ENCODE measurements around the gene SYNGAP1. TPM values are rescaled to one million over a fixed set of nuclear protein-coding genes. Genes with fewer than 3 reads are reported as not detected.

Gene SYNGAP1
- total and polyA plus RNA-seq, 9 of the 15 experiments (the other 6 are each of a cell fraction or from before 2014, with no cell fraction given), result 0.01 to 22.8 (median 3.2) TPM

DNA sequence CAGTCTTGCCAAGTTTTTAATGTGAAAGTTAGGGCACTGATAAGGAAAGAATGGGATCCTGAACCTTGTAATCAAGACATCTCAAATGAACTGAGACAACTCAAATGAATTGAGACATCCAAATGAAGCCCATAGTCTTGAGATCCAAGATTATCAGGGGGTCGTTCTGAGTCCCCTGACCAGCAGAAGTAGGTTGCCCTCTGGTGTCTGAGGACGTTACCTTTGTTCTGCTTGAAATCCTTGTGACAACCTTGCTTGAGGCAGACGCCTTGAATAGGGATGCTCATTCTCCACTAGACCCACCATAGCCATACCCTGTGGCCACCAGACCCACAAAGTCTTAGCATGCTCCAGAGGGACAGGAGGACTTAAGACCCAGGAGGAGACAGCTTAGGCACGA, 72.2 kb downstream of the SYNGAP1 start:
- H3K9me1 ChIP-seq (ENCODE audit: control insufficient read depth, insufficient read depth, low read length), result no peaks in the 10 kb centered on the region
- in situ Hi-C loops (cut with MboI), result no loop called here
- FAIRE-seq (peak; percentile 23), DNase-seq (ENCODE audit: extremely low read depth in 1 of 4, low spot score in 3 of 4) (peak in 2 of 4 experiments; percentile 25 to 39), ATAC-seq (peak; percentile 65)
- WGBS (ENCODE audit: insufficient coverage, low coverage, missing lambda C conversion rate), result 6% methylated on average over 4 of the region's 4 CpGs
- no peak overlapping the region for H3K4me3 ChIP-seq
- no peak overlapping the region for H3K9ac ChIP-seq (ENCODE audit: insufficient read depth in 1 of 2, low read depth in 2 of 2, low read length in 2 of 2)
- POLR2A ChIA-PET, result interaction anchor here (0.8 to 1.3 kb wide), 2 partner anchors 10 to 11 kb away, joined by 3 to 4 read pairs; no protein-coding TSS in a partner anchor
- no peaks in the 10 kb centered on the region for H3K9me3 ChIP-seq (replicated peaks; ENCODE audit: control insufficient read depth, insufficient read depth, low read depth, low read length)
- H3K79me2 ChIP-seq (ENCODE audit: control insufficient read depth, insufficient read depth, low read length), result no peaks in the 10 kb centered on the region
- no peak overlapping the region for H3K27ac ChIP-seq (ENCODE audit: extremely low read depth, low read depth, low read length)
- BruUV-seq (replicated peaks), result no TSS peak
- intact Hi-C loops (cut with micrococcal nuclease), result loop anchor here (1.0 kb wide), 1 partner anchor 101 kb away; the partner anchor contains the start of gene KIFC1
- H3K4me1 ChIP-seq (replicated peaks in 1 of 2; ENCODE audit: control insufficient read depth in 2 of 2, insufficient read depth in 2 of 2, low read length in 2 of 2), result peaks cover 7 to 18% of the 10 kb centered on the region in 2 experiments; a peak in 4 of 5 replicates
- no peaks in the 10 kb centered on the region for H4K20me1 ChIP-seq (replicated peaks; ENCODE audit: control insufficient read depth, insufficient read depth, low read length)
- H3K4me2 ChIP-seq (ENCODE audit: insufficient read depth, low read length), result no peak overlapping the region
- H3K27me3 ChIP-seq (ENCODE audit: control insufficient read depth in 2 of 2, insufficient read depth in 2 of 2, low read length in 2 of 2), result no peaks in the 10 kb centered on the region
- CTCF ChIA-PET (ENCODE audit: low intra/inter-chr PET ratio), result interaction anchor here (0.8 kb wide), 1 partner anchor 605 kb away, joined by 3 read pairs; no protein-coding TSS in a partner anchor
- no peaks in the 10 kb centered on the region for H3K36me3 ChIP-seq (ENCODE audit: control insufficient read depth, insufficient read depth, low read length)
- H2AFZ ChIP-seq (ENCODE audit: low read depth, low read length), result peak overlapping the region; percentile 30; the same call in 1 of the 2 replicates
- TF ChIP-seq, protein P1, sequence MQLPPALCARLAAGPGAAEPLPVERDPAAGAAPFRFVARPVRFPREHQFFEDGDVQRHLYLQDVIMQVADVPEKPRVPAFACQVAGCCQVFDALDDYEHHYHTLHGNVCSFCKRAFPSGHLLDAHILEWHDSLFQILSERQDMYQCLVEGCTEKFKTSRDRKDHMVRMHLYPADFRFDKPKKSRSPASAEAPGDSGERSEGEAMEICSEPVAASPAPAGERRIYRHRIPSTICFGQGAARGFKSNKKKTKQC (CRISPR knock-in tag; IDR thresholded peaks at IDR 0.05), result no peak
- TF ChIP-seq, protein P2, sequence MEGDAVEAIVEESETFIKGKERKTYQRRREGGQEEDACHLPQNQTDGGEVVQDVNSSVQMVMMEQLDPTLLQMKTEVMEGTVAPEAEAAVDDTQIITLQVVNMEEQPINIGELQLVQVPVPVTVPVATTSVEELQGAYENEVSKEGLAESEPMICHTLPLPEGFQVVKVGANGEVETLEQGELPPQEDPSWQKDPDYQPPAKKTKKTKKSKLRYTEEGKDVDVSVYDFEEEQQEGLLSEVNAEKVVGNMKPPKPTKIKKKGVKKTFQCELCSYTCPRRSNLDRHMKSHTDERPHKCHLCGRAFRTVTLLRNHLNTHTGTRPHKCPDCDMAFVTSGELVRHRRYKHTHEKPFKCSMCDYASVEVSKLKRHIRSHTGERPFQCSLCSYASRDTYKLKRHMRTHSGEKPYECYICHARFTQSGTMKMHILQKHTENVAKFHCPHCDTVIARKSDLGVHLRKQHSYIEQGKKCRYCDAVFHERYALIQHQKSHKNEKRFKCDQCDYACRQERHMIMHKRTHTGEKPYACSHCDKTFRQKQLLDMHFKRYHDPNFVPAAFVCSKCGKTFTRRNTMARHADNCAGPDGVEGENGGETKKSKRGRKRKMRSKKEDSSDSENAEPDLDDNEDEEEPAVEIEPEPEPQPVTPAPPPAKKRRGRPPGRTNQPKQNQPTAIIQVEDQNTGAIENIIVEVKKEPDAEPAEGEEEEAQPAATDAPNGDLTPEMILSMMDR (IDR thresholded peaks at IDR 0.05 in 2 of 3, conservative IDR thresholded peaks at IDR 0.05 in 1 of 3; ENCODE audit: insufficient read depth in 2 of 3, low read depth in 1 of 3, low read length in 3 of 3), result peak; percentile 33 to 47 (median 44); a peak in 3 of 6 replicates
- TF ChIP-seq ZNF121 (CRISPR knock-in tag; conservative IDR thresholded peaks at IDR 0.05), result no peak
- TF ChIP-seq RAD21 (CRISPR knock-in tag; conservative IDR thresholded peaks at IDR 0.05 in 1 of 2, IDR thresholded peaks at IDR 0.05 in 1 of 2), result peak in 1 of 2 experiments; percentile 66; a peak in 2 of 4 replicates
- TF ChIP-seq TSC22D4 (tag; IDR thresholded peaks at IDR 0.05), result no peak
- no peak for TF ChIP-seq COPS2 (conservative IDR thresholded peaks at IDR 0.05)
- TF ChIP-seq, protein P3, sequence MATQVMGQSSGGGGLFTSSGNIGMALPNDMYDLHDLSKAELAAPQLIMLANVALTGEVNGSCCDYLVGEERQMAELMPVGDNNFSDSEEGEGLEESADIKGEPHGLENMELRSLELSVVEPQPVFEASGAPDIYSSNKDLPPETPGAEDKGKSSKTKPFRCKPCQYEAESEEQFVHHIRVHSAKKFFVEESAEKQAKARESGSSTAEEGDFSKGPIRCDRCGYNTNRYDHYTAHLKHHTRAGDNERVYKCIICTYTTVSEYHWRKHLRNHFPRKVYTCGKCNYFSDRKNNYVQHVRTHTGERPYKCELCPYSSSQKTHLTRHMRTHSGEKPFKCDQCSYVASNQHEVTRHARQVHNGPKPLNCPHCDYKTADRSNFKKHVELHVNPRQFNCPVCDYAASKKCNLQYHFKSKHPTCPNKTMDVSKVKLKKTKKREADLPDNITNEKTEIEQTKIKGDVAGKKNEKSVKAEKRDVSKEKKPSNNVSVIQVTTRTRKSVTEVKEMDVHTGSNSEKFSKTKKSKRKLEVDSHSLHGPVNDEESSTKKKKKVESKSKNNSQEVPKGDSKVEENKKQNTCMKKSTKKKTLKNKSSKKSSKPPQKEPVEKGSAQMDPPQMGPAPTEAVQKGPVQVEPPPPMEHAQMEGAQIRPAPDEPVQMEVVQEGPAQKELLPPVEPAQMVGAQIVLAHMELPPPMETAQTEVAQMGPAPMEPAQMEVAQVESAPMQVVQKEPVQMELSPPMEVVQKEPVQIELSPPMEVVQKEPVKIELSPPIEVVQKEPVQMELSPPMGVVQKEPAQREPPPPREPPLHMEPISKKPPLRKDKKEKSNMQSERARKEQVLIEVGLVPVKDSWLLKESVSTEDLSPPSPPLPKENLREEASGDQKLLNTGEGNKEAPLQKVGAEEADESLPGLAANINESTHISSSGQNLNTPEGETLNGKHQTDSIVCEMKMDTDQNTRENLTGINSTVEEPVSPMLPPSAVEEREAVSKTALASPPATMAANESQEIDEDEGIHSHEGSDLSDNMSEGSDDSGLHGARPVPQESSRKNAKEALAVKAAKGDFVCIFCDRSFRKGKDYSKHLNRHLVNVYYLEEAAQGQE (IDR thresholded peaks at IDR 0.05; ENCODE audit: borderline replicate concordance), result peak; percentile 53; the same call in 1 of the 2 replicates
- TF ChIP-seq, protein P3 (CRISPR knock-in tag; IDR thresholded peaks at IDR 0.05; ENCODE audit: low read depth), result no peak
- 0 out of 2 replicates have a peak, but pooled peaks have one; percentile 22 for TF ChIP-seq SMC3 (conservative IDR thresholded peaks at IDR 0.05; ENCODE audit: insufficient read depth, low read depth, low read length)
